Osteocyte (in vitro differentiated cells): Measurements from ENCODE around the gene PRKCE. TPM values are rescaled to one million over a fixed set of nuclear protein-coding genes. Genes with fewer than 3 reads are reported as not detected.

ENCODE experiments used
- DNase-seq: peaks from one replicate; pipeline ENCODE4 v3.0.0; 2021; ENCODE audit warnings: mixed read lengths; ENCODE audit not compliant: unreplicated experiment; ENCODE audit errors: extremely low spot score
- H3K27ac Mint-ChIP-seq: one replicate; pipeline ENCODE4 v1.8.0; 2021; ENCODE audit warnings: mild to moderate bottlenecking, mixed read lengths; ENCODE audit not compliant: unreplicated experiment
- H3K27me3 Mint-ChIP-seq: one replicate; pipeline ENCODE4 v1.8.0; 2021; ENCODE audit warnings: mixed read lengths; ENCODE audit not compliant: unreplicated experiment
- H3K36me3 Mint-ChIP-seq: one replicate; pipeline ENCODE4 v1.8.0; 2021; ENCODE audit warnings: mixed read lengths; ENCODE audit not compliant: unreplicated experiment
- H3K4me1 Mint-ChIP-seq: one replicate; pipeline ENCODE4 v1.8.0; 2021; ENCODE audit warnings: mixed read lengths; ENCODE audit not compliant: unreplicated experiment
- H3K4me3 Mint-ChIP-seq: one replicate; pipeline ENCODE4 v1.8.0; 2021; ENCODE audit warnings: mild to moderate bottlenecking, moderate library complexity, mixed read lengths; ENCODE audit not compliant: unreplicated experiment
- H3K9me3 Mint-ChIP-seq: one replicate; pipeline ENCODE4 v1.8.0; 2021; ENCODE audit warnings: mixed read lengths; ENCODE audit not compliant: unreplicated experiment
- total RNA-seq: library from RNA; stranded (reverse); gene quantifications from 2 replicates; pipeline ENCODE4 v1.2.1, GENCODE V29; 2021
- TF ChIP-seq, protein P1 (sequence below): fragments of 200-600 bp; sonication (generic); IDR thresholded peaks from 2 replicates; pipeline ENCODE4 v1.5.0; 2021; ENCODE audit warnings: antibody characterized with exemption, mild to moderate bottlenecking, moderate library complexity

Gene PRKCE
- total RNA-seq, 1 donor from 2014 or later: 13.8 TPM

DNA sequence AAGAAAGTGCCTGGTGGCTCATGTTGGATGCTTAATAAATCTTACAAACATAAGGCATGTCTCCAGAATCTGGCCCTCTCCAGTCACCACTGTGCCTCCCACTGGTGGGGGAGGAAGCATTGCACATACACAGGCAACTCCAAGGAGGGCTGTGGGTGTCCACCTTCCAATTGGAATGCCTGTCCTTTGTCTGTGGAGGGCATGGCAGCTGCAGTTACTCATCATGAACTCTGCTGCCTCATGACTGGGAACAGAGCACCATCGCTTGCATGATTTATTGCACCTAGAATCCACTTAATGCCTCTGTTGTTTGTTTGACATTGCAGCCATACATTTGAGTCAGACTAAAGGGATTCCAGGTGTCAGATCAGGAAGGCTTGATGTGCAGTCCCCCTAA lies 278.9 kb downstream of the PRKCE start:
- Mint-ChIP-seq H3K36me3 (no peaks in the 10 kb centered on the region), H3K4me1 (no peaks in the 10 kb centered on the region), H3K27ac (no peak overlapping the region), H3K4me3 (no peak overlapping the region), H3K27me3 (no peaks in the 10 kb centered on the region), H3K9me3 (no peaks in the 10 kb centered on the region)
- TF ChIP-seq, protein P1, sequence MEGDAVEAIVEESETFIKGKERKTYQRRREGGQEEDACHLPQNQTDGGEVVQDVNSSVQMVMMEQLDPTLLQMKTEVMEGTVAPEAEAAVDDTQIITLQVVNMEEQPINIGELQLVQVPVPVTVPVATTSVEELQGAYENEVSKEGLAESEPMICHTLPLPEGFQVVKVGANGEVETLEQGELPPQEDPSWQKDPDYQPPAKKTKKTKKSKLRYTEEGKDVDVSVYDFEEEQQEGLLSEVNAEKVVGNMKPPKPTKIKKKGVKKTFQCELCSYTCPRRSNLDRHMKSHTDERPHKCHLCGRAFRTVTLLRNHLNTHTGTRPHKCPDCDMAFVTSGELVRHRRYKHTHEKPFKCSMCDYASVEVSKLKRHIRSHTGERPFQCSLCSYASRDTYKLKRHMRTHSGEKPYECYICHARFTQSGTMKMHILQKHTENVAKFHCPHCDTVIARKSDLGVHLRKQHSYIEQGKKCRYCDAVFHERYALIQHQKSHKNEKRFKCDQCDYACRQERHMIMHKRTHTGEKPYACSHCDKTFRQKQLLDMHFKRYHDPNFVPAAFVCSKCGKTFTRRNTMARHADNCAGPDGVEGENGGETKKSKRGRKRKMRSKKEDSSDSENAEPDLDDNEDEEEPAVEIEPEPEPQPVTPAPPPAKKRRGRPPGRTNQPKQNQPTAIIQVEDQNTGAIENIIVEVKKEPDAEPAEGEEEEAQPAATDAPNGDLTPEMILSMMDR: no peak
- no peak for DNase-seq

DNA sequence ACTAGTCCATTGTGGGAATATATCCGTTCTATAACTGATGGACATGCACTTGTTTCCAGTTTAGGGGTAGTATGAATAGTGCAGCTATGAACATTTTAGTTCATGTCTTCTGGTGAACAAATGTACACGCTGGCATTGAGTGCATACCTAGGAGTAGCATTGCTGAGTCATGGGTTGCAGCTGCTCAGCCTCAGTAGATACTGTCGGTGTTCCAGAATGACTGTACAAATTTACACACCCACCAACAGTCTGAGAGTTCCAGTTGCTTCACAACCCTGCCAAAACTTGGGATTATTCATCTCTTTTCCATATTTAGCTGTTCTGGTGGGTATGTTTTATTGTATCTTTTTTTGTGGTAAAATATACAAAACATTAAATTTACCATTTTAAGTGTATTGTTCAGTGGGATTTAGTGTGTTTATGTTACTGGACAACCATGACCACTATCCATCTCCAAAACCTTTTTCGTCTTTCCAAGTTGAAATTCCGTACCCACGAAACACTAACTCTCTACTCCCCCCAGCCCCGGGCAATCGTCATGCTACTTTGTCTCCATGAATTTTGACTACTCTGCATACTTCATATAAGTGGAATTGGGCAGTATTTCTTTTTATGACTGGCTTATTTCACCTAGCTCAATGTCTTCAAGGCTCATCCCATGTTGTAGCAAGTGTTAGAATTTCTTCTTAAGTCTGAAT lies 281.0 kb downstream of the PRKCE start:
- no peaks in the 10 kb centered on the region for H3K36me3 Mint-ChIP-seq
- no peaks in the 10 kb centered on the region for H3K27me3 Mint-ChIP-seq
- TF ChIP-seq, protein P1: no peak
- peaks cover 16% of the 10 kb centered on the region for H3K4me1 Mint-ChIP-seq
- H3K27ac Mint-ChIP-seq: no peak overlapping the region
- H3K4me3 Mint-ChIP-seq: no peak overlapping the region
- no peaks in the 10 kb centered on the region for H3K9me3 Mint-ChIP-seq
- no peak for DNase-seq

DNA sequence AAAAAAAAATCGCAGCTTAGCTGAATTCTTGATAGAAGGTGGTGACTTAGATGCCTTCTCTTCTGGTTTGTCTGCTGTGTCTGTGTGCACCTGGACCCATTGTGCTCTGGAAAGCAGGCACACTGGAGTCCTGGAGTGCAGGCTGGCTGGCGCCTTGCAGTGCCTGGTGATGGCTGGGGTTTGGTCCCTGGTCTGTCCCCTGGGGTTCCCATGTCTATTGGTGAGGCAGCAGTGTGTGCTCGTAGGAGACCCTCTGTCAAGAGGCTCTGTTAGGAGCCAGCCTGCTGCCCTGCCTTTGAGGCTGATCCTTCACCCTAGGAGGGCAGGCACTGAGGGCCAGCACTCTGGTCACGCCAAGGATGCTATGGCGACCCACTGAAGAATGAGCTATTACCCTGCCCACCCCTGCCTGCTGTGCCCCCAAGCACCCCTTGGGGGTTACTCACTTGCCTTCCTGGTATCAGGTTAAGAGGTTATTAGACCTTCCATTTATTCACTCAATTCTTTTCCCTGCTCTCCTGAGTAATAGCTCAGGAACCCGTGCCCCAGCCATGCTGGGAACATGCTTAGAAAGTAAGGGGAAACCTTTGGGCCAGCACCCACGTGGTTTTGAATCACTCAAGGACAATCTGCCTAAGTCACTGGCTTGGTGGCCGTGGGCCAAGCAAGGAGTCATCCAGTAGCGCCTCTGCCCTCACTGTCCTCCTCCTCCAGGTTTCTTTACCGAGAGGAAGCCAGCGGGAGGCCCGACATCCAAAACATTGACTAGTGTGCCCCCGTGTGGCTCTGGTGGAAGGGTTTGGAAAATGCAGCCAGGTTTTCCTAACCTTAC lies 284.5 kb downstream of the PRKCE start:
- H3K4me3 Mint-ChIP-seq: peak overlapping the region; percentile 33
- H3K4me1 Mint-ChIP-seq: peaks cover 42% of the 10 kb centered on the region
- H3K36me3 Mint-ChIP-seq: no peaks in the 10 kb centered on the region
- no peaks in the 10 kb centered on the region for H3K9me3 Mint-ChIP-seq
- no peaks in the 10 kb centered on the region for H3K27me3 Mint-ChIP-seq
- TF ChIP-seq, protein P1: peak; percentile 89
- peak overlapping the region; percentile 84 for H3K27ac Mint-ChIP-seq
- DNase-seq: peak; percentile 93

DNA sequence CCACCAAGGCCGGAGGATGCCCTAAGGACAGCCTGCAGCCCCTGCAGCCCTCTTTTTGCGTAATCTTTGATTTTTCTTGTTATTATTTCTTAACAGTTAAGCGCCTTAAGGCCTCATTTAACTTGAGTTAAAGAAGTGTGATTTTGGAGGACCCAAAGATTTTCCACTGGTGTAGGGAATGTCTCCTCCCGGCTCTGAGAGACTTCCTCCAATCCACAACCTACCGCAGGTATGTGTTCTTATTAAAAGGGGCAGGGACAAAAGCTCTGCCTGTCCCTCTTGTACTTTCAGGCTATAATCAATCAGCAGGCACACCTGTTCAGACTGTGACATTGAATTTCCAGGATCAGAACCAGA lies 285.1 kb downstream of the PRKCE start:
- no peaks in the 10 kb centered on the region for H3K27me3 Mint-ChIP-seq
- peaks cover 42% of the 10 kb centered on the region for H3K4me1 Mint-ChIP-seq
- no peaks in the 10 kb centered on the region for H3K9me3 Mint-ChIP-seq
- H3K27ac Mint-ChIP-seq: peak overlapping the region; percentile 27
- H3K4me3 Mint-ChIP-seq: no peak overlapping the region
- TF ChIP-seq, protein P1: no peak
- no peak for DNase-seq
- H3K36me3 Mint-ChIP-seq: no peaks in the 10 kb centered on the region

GRCh38 chr2:45937990-45938389 lies 286.5 kb downstream of the PRKCE start:
- Mint-ChIP-seq H3K36me3 (no peaks in the 10 kb centered on the region), H3K27me3 (no peaks in the 10 kb centered on the region), H3K4me1 (peaks cover 50% of the 10 kb centered on the region), H3K4me3 (no peak overlapping the region), H3K9me3 (no peaks in the 10 kb centered on the region), H3K27ac (peak overlapping the region; percentile 84)
- TF ChIP-seq, protein P1: no peak
- no peak for DNase-seq
